ENCODE results near the gene ATP11B. TPM values are rescaled to one million over a fixed set of nuclear protein-coding genes. Genes with fewer than 3 reads are reported as not detected.

ATP11B gene
- total RNA-seq, 3 donors from 2014 or later (not counting 1 experiment from before 2014, with no cell fraction given): 157 to 174 (median 172) TPM

- H3K36me3 ChIP-seq (ENCODE audit: control insufficient read depth, insufficient read depth, low read length): peaks cover 56% of the 10 kb centered on the region
- Mint-ChIP-seq H3K36me3 (peaks cover 7% of the 10 kb centered on the region), H3K27me3 (ENCODE audit: low read depth in 2 of 2) (no peaks in the 10 kb centered on the region), H3K27ac (no peak overlapping the region), H3K9me3 (no peaks in the 10 kb centered on the region), H3K4me3 (no peak overlapping the region), H3K4me1 (peaks cover 7 to 17% of the 10 kb centered on the region in 2 donors)
- TF ChIP-seq, protein P1, sequence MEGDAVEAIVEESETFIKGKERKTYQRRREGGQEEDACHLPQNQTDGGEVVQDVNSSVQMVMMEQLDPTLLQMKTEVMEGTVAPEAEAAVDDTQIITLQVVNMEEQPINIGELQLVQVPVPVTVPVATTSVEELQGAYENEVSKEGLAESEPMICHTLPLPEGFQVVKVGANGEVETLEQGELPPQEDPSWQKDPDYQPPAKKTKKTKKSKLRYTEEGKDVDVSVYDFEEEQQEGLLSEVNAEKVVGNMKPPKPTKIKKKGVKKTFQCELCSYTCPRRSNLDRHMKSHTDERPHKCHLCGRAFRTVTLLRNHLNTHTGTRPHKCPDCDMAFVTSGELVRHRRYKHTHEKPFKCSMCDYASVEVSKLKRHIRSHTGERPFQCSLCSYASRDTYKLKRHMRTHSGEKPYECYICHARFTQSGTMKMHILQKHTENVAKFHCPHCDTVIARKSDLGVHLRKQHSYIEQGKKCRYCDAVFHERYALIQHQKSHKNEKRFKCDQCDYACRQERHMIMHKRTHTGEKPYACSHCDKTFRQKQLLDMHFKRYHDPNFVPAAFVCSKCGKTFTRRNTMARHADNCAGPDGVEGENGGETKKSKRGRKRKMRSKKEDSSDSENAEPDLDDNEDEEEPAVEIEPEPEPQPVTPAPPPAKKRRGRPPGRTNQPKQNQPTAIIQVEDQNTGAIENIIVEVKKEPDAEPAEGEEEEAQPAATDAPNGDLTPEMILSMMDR (IDR thresholded peaks at IDR 0.05): peak; percentile 52
- DNase-seq: peak in 1 of 2 donors; percentile 50
- ATAC-seq: peak in 1 of 3 donors; percentile 44
- H3K4me3 ChIP-seq (ENCODE audit: low read length): no peak overlapping the region
- intact Hi-C loops (cut with micrococcal nuclease): loop anchor here (1.0 kb wide), 1 partner anchor 124 kb away; no protein-coding TSS in a partner anchor
- no peaks in the 10 kb centered on the region for H3K9me3 ChIP-seq (ENCODE audit: control insufficient read depth, insufficient read depth, low read length)
- no peaks in the 10 kb centered on the region for H3K27me3 ChIP-seq (ENCODE audit: control insufficient read depth, insufficient read depth, low read length)
- no peak overlapping the region for H3K27ac ChIP-seq (ENCODE audit: low read length)
- H3K4me1 ChIP-seq (ENCODE audit: control insufficient read depth, insufficient read depth, low read length): no peaks in the 10 kb centered on the region
- no CpG with 5 or more reads among the region's 3 CpGs for WGBS (ENCODE audit: insufficient coverage)
Measured at GRCh38 chr3:182837855-182838454, 44.7 kb downstream of the ATP11B start.

- no peak for ATAC-seq
- Mint-ChIP-seq H3K4me1 (peaks cover 0 to 12% of the 10 kb centered on the region in 2 donors), H3K9me3 (no peaks in the 10 kb centered on the region), H3K36me3 (peaks cover 12% of the 10 kb centered on the region), H3K27me3 (ENCODE audit: low read depth in 2 of 2) (no peaks in the 10 kb centered on the region), H3K4me3 (no peak overlapping the region), H3K27ac (peak overlapping the region in 1 of 2 donors; percentile 3)
- intact Hi-C loops (cut with micrococcal nuclease): no loop called here
- 96% methylated on average over 4 of the region's 4 CpGs for WGBS (ENCODE audit: insufficient coverage)
- H3K4me1 ChIP-seq (ENCODE audit: control insufficient read depth, insufficient read depth, low read length): no peaks in the 10 kb centered on the region
- H3K9me3 ChIP-seq (ENCODE audit: control insufficient read depth, insufficient read depth, low read length): no peaks in the 10 kb centered on the region
- H3K4me3 ChIP-seq (ENCODE audit: low read length): no peak overlapping the region
- peaks cover 52% of the 10 kb centered on the region for H3K36me3 ChIP-seq (ENCODE audit: control insufficient read depth, insufficient read depth, low read length)
- TF ChIP-seq, protein P1 (IDR thresholded peaks at IDR 0.05): no peak
- no peak for DNase-seq
- no peak overlapping the region for H3K27ac ChIP-seq (ENCODE audit: low read length)
- H3K27me3 ChIP-seq (ENCODE audit: control insufficient read depth, insufficient read depth, low read length): no peaks in the 10 kb centered on the region
Measured at GRCh38 chr3:182843478-182843877, 50.2 kb downstream of the ATP11B start.

DNA sequence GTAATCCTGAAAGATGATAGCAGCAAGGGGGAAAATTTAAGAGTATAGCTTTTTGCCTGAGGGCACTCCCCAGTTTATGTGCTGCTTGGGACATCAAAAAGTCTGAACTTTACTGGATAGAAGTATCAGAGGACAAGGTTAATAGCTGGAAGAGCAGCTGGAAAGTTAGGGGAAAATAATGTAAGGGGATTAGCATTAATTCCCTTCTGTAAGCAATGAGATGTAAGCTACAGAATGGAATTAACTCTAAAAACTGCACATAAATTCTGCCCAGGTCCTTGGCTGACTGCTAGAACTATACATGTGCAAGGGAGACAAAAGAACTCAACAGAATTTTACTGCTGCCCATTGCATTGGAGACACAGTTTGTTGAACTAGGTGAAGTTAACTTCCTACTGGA lies 55.6 kb downstream of the ATP11B start:
- Histone ChIP-seq H3K9me3 (ENCODE audit: control insufficient read depth, insufficient read depth, low read length) (no peaks in the 10 kb centered on the region), H3K4me3 (ENCODE audit: low read length) (no peak overlapping the region), H3K27me3 (ENCODE audit: control insufficient read depth, insufficient read depth, low read length) (no peaks in the 10 kb centered on the region), H3K36me3 (ENCODE audit: control insufficient read depth, insufficient read depth, low read length) (peaks cover 72% of the 10 kb centered on the region), H3K27ac (ENCODE audit: low read length) (no peak overlapping the region), H3K4me1 (ENCODE audit: control insufficient read depth, insufficient read depth, low read length) (no peaks in the 10 kb centered on the region)
- no peaks in the 10 kb centered on the region for H3K9me3 Mint-ChIP-seq
- H3K27ac Mint-ChIP-seq: no peak overlapping the region
- no peak for ATAC-seq
- no peaks in the 10 kb centered on the region for H3K4me1 Mint-ChIP-seq
- intact Hi-C loops (cut with micrococcal nuclease): no loop called here
- no peaks in the 10 kb centered on the region for H3K27me3 Mint-ChIP-seq (ENCODE audit: low read depth in 2 of 2)
- DNase-seq: no peak
- TF ChIP-seq, protein P1 (IDR thresholded peaks at IDR 0.05): no peak
- H3K36me3 Mint-ChIP-seq: peaks cover 43% of the 10 kb centered on the region
- no peak overlapping the region for H3K4me3 Mint-ChIP-seq

DNA sequence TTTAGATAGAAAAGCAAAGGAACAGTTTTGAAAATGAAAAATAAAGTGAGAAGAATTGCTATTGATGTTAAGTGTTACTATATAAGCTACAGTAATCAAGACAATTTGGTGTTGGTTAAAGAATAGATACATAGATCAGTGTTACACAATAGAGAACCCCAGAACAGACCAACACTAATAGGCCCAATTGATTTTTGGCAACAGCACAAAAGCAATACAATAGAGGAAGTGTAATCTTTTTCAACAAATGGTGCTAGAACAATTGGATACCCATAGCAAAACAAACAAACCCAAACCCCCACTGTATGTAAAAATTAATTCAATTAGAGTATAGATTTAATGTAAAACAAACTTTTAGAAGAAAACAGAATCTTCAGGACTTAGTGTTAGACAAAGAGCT lies 61.8 kb downstream of the ATP11B start:
- H3K9me3 Mint-ChIP-seq: no peaks in the 10 kb centered on the region
- DNase-seq: no peak
- intact Hi-C loops (cut with micrococcal nuclease): no loop called here
- no peak overlapping the region for H3K4me3 Mint-ChIP-seq
- no peak overlapping the region for H3K27ac ChIP-seq (ENCODE audit: low read length)
- ATAC-seq: no peak
- no peaks in the 10 kb centered on the region for H3K27me3 Mint-ChIP-seq (ENCODE audit: low read depth in 2 of 2)
- H3K36me3 Mint-ChIP-seq: peaks cover 18% of the 10 kb centered on the region
- H3K4me1 ChIP-seq (ENCODE audit: control insufficient read depth, insufficient read depth, low read length): no peaks in the 10 kb centered on the region
- H3K4me3 ChIP-seq (ENCODE audit: low read length): no peak overlapping the region
- H3K9me3 ChIP-seq (ENCODE audit: control insufficient read depth, insufficient read depth, low read length): no peaks in the 10 kb centered on the region
- no peaks in the 10 kb centered on the region for H3K4me1 Mint-ChIP-seq
- peaks cover 60% of the 10 kb centered on the region for H3K36me3 ChIP-seq (ENCODE audit: control insufficient read depth, insufficient read depth, low read length)
- TF ChIP-seq, protein P1 (IDR thresholded peaks at IDR 0.05): no peak
- H3K27ac Mint-ChIP-seq: peak overlapping the region in 1 of 2 donors; percentile 43
- no peaks in the 10 kb centered on the region for H3K27me3 ChIP-seq (ENCODE audit: control insufficient read depth, insufficient read depth, low read length)

Measured in natural killer cell (primary cell).